ENCODE results near the gene SENP1. TPM values are rescaled to one million over a fixed set of nuclear protein-coding genes. Genes with fewer than 3 reads are reported as not detected.

SENP1 gene
- total RNA-seq, 4 donors from 2014 or later: 2.2 to 20.3 (median 10.5) TPM

- H3K27ac ChIP-seq: no peak overlapping the region
- no peaks in the 10 kb centered on the region for H3K9me3 ChIP-seq
- H3K36me3 ChIP-seq: no peaks in the 10 kb centered on the region
- no peak for DNase-seq
- H3K27me3 ChIP-seq: no peaks in the 10 kb centered on the region
- no peak overlapping the region for H3K4me3 ChIP-seq
- H3K4me1 ChIP-seq: no peaks in the 10 kb centered on the region
- whole genome bisulfite sequencing, 2 donors (ENCODE audit: low coverage in 1 of 2): 95 to 100% methylated on average over 2 to 3 of the region's 3 CpGs
- in situ Hi-C loops (cut with MboI; ENCODE audit: low pct_ligation_motif_present in 1 of 4, low pct_unique_long_range_greater_than_20kb in 1 of 4, low sequenced_read_pairs in 3 of 4): no loop called here
- TF ChIP-seq EP300 (IDR thresholded peaks at IDR 0.05; ENCODE audit: low read depth): no peak
- TF ChIP-seq POLR2AphosphoS5 (IDR thresholded peaks at IDR 0.05): no peak
- no peak for TF ChIP-seq POLR2A (IDR thresholded peaks at IDR 0.05)
- TF ChIP-seq CTCF (IDR thresholded peaks at IDR 0.05): no peak
- intact Hi-C loops (cut with DNase I; ENCODE audit: low total_unique reads): no loop called here
Measured at GRCh38 chr12:48053122-48053521, 52.8 kb downstream of the SENP1 start.

GRCh38 chr12:48051681-48052080 lies 54.2 kb downstream of the SENP1 start:
- intact Hi-C loops (cut with DNase I; ENCODE audit: low total_unique reads): no loop called here
- no peaks in the 10 kb centered on the region for H3K27me3 ChIP-seq
- WGBS, 2 donors (ENCODE audit: low coverage in 1 of 2): 85 to 95% methylated on average over 2 of the region's 2 CpGs
- no peak for DNase-seq
- H3K4me3 ChIP-seq: no peak overlapping the region
- no peaks in the 10 kb centered on the region for H3K9me3 ChIP-seq
- H3K4me1 ChIP-seq: no peaks in the 10 kb centered on the region
- H3K27ac ChIP-seq: no peak overlapping the region
- TF ChIP-seq POLR2AphosphoS5 (IDR thresholded peaks at IDR 0.05) (no peak), CTCF (IDR thresholded peaks at IDR 0.05) (no peak), POLR2A (IDR thresholded peaks at IDR 0.05) (no peak), EP300 (IDR thresholded peaks at IDR 0.05; ENCODE audit: low read depth) (no peak)
- H3K36me3 ChIP-seq: peaks cover 0 to 14% (median 3%) of the 10 kb centered on the region in 4 donors
- in situ Hi-C loops (cut with MboI; ENCODE audit: low pct_ligation_motif_present in 1 of 4, low pct_unique_long_range_greater_than_20kb in 1 of 4, low sequenced_read_pairs in 3 of 4): no loop called here

- no peak for DNase-seq
- Histone ChIP-seq H3K4me3 (no peak overlapping the region), H3K36me3 (peaks cover 0 to 22% (median 8%) of the 10 kb centered on the region in 4 donors), H3K27ac (no peak overlapping the region), H3K4me1 (no peaks in the 10 kb centered on the region), H3K9me3 (no peaks in the 10 kb centered on the region), H3K27me3 (no peaks in the 10 kb centered on the region)
- 89 to 100% methylated on average over 1 to 6 of the region's 6 CpGs for WGBS, 2 donors (ENCODE audit: low coverage in 1 of 2)
- TF ChIP-seq POLR2AphosphoS5 (IDR thresholded peaks at IDR 0.05) (no peak), POLR2A (IDR thresholded peaks at IDR 0.05) (no peak), CTCF (IDR thresholded peaks at IDR 0.05) (no peak), EP300 (IDR thresholded peaks at IDR 0.05; ENCODE audit: low read depth) (no peak)
- intact Hi-C loops (cut with DNase I; ENCODE audit: low total_unique reads): no loop called here
- in situ Hi-C loops (cut with MboI; ENCODE audit: low pct_ligation_motif_present in 1 of 4, low pct_unique_long_range_greater_than_20kb in 1 of 4, low sequenced_read_pairs in 3 of 4): no loop called here
Measured at GRCh38 chr12:48050174-48050573, 55.7 kb downstream of the SENP1 start.

GRCh38 chr12:48045965-48046518 lies 59.8 kb downstream of the SENP1 start:
- Histone ChIP-seq H3K27ac (no peak overlapping the region), H3K36me3 (peaks cover 0 to 30% (median 13%) of the 10 kb centered on the region in 4 donors), H3K9me3 (no peaks in the 10 kb centered on the region), H3K27me3 (no peaks in the 10 kb centered on the region), H3K4me3 (no peak overlapping the region), H3K4me1 (no peaks in the 10 kb centered on the region)
- intact Hi-C loops (cut with DNase I; ENCODE audit: low total_unique reads) (no loop called here), in situ Hi-C loops (cut with MboI; ENCODE audit: low pct_ligation_motif_present in 1 of 4, low pct_unique_long_range_greater_than_20kb in 1 of 4, low sequenced_read_pairs in 3 of 4) (no loop called here)
- 72% methylated on average over 2 of the region's 2 CpGs; no CpG with 5 or more reads in 1 of the 2 donors for WGBS, 2 donors (ENCODE audit: low coverage in 1 of 2)
- no peak for TF ChIP-seq POLR2AphosphoS5 (IDR thresholded peaks at IDR 0.05)
- no peak for TF ChIP-seq EP300 (IDR thresholded peaks at IDR 0.05; ENCODE audit: low read depth)
- no peak for TF ChIP-seq POLR2A (IDR thresholded peaks at IDR 0.05)
- TF ChIP-seq CTCF (IDR thresholded peaks at IDR 0.05): no peak
- no peak for DNase-seq
